Spleen (tissue), 7 donors: ENCODE results near the gene NPC1L1.

ENCODE experiments used
- CTCF ChIP-seq, 11 experiments: fragments of 200-600 bp in 7 of 11; fragments of 450-650 bp in 4 of 11; sonication (generic) in 4 of 11; IDR thresholded peaks in 8 of 11; conservative IDR thresholded peaks in 3 of 11; 1 replicate in 7 of 11; 2 replicates in 4 of 11; pipeline versions ENCODE4 v1.4.0 to v1.8.0; 2016 to 2021; ENCODE audit warnings: antibody characterized with exemption in 11 of 11, inconsistent platforms in 4 of 11, mild to moderate bottlenecking in 1 of 11
- POLR2A ChIP-seq, 3 donors: fragments of 450-650 bp; IDR thresholded peaks; one replicate each; pipeline ENCODE4 v1.5.1; 2017; ENCODE audit warnings: antibody characterized with exemption in 3 of 3, mild to moderate bottlenecking in 1 of 3
- POLR2AphosphoS5 ChIP-seq, 3 donors: sonication (generic); formaldehyde crosslinking; IDR thresholded peaks; one replicate each; pipeline ENCODE4 v1.5.1; 2017; ENCODE audit warnings: antibody characterized with exemption in 3 of 3
- donor health status: DM: no; HTN: no; CAD: no; lungs with moderate emphysema.
- donor health status: DM: no; HTN: no; CAD: no.
- donor health status: DM: no; HTN: no; CAD: no.

GRCh38 chr7:44490351-44491200 lies 50.6 kb downstream of the NPC1L1 start, which contains the start of gene NUDCD3:
- TF ChIP-seq CTCF (IDR thresholded peaks at IDR 0.05 in 8 of 11, conservative IDR thresholded peaks at IDR 0.05 in 3 of 11) (peak in 5 of 11 experiments; percentile 15 to 50 (median 29)), POLR2A (IDR thresholded peaks at IDR 0.05) (peak in 1 of 3 donors; percentile 8), POLR2AphosphoS5 (IDR thresholded peaks at IDR 0.05) (peak; percentile 75 to 90 (median 84))
